Measurements from ENCODE around the gene FBXO41.

Gene FBXO41

DNA sequence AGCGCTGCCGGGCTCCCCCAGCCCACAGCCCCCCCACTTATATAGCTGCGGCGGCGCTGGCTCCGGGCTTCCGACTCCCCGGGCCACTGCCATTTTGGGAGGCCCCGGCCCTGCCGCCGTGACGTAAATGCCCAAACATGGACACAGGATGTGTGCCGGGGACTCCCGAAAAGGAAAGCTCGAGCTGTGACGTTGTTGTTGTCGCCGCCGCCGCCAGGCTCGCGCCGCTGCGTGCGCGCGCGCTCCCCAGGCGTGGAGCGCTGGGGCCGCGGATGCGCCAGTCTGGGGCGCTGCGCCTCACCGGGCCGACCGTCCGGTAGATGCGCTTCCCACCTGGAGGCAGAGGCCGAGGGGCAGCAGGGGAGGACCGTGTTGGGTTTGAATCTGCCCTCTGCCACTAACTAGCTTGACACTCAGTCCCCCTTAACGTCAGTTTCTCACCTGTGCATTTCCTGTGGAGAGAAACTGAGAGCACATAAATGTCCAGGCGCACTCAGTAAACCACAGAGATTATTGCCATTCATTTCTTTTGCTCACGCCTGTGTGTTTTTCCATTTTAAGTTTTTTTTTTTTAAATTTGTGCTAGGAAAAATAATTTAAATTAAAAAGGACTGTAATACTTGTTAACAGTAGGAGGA lies 9.4 kb upstream of the FBXO41 start, which contains the start of gene EGR4:
Gene EGR4, minus strand, starts transcription at position 15 of the 638 bp plus-strand sequence. CDS start 231 bp downstream, outside the sequence.
- DNase-seq (ENCODE audit: low read depth) = peak; percentile 92
- TF ChIP-seq, protein P1, sequence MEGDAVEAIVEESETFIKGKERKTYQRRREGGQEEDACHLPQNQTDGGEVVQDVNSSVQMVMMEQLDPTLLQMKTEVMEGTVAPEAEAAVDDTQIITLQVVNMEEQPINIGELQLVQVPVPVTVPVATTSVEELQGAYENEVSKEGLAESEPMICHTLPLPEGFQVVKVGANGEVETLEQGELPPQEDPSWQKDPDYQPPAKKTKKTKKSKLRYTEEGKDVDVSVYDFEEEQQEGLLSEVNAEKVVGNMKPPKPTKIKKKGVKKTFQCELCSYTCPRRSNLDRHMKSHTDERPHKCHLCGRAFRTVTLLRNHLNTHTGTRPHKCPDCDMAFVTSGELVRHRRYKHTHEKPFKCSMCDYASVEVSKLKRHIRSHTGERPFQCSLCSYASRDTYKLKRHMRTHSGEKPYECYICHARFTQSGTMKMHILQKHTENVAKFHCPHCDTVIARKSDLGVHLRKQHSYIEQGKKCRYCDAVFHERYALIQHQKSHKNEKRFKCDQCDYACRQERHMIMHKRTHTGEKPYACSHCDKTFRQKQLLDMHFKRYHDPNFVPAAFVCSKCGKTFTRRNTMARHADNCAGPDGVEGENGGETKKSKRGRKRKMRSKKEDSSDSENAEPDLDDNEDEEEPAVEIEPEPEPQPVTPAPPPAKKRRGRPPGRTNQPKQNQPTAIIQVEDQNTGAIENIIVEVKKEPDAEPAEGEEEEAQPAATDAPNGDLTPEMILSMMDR (IDR thresholded peaks at IDR 0.05; ENCODE audit: insufficient read depth, low read depth, low read length, missing control alignments) = no peak
- H3K4me3 ChIP-seq (ENCODE audit: low read depth, low read length) = peak within 1 kb of the TSS; percentile 43

DNA sequence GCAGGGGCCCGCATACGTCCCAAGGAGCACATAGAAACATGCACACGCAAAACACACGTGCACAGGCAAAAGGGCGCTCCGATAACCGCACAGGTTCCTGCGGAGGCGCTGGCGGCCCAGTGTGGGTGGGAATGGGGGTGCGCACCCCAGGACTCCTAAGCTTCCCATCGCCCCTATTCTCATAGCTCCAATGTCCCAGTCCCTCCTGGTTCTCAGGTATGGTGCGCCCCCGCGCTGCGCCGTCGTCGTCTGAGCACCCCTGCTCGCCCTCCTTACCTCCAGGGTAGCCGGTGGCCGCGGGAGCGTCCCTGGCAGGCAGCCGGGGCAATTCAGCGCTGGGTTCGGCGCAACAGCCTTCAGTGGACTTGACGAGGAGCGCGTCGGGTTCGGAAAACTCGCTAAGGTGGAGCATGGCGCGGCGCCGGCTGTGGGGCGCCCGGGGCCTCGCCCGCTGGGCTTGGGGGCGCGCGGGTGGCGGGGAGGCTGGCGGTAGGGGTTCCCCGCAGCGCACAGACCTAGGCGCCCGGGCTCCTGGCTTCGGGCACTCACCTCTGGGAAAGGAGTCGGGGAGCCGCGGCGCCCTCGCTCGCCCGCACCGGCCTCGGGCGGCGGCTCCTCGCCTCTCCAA lies 8.7 kb upstream of the FBXO41 start:
- H3K4me3 ChIP-seq (ENCODE audit: low read depth, low read length) = peak overlapping the region; percentile 43
- no peak for DNase-seq (ENCODE audit: low read depth)

DNA sequence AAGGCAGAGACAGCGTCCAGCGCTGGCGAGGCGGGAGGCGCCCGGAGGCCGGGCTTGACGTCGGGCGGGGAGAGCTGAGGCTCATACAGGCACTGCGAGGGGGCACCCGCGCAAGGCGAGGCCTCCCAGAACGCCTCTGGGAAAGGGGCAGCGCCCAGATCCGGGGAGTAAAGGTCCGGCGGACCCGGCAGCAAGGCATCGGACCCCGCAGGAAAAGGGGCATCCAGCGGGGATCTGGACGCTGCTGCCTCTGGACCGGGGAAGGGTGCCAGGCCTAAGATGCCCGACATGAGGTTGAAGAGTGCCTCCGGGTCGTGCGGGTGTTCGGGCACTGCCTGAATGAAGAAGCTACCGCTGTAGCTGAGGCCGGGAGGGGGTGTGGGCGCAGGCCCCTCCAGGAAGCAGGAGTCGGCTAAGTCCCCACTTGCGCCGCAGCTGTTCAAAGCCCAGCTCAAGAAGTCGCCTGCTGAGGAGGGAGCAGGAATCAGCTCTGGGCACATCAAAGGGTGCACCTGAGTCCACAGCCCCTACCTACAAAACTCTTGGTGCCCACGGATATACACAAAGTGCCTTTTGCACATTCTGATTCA lies 8.1 kb upstream of the FBXO41 start:
- no peak for DNase-seq (ENCODE audit: low read depth)
- no peak overlapping the region for H3K4me3 ChIP-seq (ENCODE audit: low read depth, low read length)
- TF ChIP-seq, protein P1 (IDR thresholded peaks at IDR 0.05; ENCODE audit: insufficient read depth, low read depth, low read length, missing control alignments) = no peak

More for the DNA sequence above, 8.7 kb upstream of the FBXO41 start:
- TF ChIP-seq, protein P1 (IDR thresholded peaks at IDR 0.05; ENCODE audit: insufficient read depth, low read depth, low read length, missing control alignments) = no peak

DNA sequence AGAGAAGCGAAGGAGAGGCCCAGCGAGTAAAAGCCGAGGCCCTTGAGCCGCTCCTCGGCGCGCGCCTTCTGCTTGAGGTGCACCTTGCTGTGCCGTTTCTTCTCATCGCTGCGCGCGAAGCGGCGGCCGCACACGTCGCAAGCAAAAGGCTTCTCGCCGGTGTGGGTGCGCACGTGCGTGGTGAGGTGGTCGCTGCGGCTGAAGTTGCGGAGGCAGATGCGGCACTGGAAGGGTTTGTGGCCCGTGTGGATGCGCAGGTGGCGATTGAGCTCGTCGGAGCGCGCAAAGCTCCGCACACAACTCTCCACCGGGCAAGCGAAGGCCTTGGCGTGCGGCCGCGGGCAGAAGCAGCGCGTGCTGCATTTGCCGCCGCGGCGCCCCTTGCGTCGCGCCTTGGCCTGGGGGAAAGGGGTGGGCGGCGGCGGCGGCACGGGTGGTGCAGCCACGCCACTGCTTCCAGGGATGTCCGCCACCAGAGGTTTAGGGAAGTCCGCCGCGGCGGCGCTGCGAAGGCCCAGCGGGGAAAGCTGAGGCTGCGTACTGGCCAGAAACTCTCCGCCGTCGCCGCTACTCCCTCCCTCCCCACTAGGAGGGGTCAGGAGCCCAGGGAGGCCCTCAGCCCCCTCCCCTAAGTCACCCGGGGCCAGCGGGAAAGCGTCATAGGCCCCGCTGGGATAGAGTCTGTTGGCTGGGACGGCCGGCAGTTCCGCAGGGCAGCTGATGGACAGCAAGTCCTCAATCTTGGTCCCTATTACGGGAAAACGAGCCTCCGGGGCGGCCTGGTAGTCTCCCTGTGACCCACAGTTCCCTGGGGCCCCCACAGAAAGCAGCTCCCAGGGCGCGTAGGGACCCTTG lies 7.4 kb upstream of the FBXO41 start:
- TF ChIP-seq, protein P1 (IDR thresholded peaks at IDR 0.05; ENCODE audit: insufficient read depth, low read depth, low read length, missing control alignments) = no peak
- DNase-seq (ENCODE audit: low read depth) = no peak
- no peak overlapping the region for H3K4me3 ChIP-seq (ENCODE audit: low read depth, low read length)

DNA sequence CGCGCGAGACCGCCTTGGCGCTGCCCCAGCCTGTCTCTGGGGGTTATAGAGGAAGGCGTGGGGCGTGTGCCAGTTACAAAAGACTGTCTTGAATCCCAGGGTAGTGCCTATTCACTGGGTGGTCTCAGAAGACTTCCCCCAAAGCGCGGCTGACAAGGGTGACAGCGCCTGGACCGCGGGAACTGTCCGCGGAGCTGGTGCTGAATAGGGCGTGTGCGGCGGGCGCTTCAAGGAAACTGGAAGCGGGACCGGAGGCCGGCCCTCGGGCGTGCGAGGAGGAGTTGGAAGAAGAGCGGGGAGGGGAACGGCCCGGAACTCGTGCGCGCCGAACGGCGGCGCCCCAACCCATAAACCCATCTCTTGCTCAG lies 6.8 kb upstream of the FBXO41 start:
- no peak overlapping the region for H3K4me3 ChIP-seq (ENCODE audit: low read depth, low read length)
- TF ChIP-seq, protein P1 (IDR thresholded peaks at IDR 0.05; ENCODE audit: insufficient read depth, low read depth, low read length, missing control alignments) = no peak
- DNase-seq (ENCODE audit: low read depth) = peak; percentile 55

DNA sequence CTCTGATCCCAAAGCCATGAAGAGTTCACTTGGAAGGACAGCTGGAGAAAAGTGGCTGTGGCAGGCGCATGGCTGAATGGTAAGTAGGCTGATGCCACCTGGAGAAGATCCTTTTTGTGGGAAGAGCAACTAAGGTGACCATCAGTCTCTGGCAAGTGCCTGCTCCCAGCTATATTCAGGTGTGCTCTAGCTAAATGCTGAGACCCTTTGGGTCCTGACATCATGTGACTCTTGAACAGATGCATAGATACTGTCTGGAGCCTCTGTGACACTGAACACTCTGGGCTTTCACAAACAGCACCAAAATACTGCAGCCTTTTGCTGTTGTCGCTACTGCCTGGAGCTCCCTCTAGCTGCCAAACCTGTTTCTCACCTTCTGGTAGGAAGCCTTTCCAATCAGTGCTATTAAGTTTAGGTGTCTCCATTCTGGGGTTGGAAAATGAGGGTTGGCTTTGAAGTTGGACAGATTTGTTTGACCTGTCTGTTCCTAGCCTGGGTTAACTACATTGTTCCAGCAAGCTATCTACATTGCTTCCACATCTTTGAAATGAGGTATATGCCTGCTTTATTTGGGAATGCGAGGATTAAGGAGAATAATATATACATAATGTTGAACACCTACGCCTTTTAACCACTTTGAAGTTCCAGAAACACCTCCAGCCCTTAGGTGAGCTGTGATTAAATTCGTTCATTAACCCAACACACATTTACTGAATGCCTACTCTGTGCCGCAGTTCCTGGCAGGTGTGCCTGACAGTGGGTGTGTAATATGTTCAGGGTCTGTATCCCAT lies 6.0 kb upstream of the FBXO41 start:
- TF ChIP-seq, protein P1 (IDR thresholded peaks at IDR 0.05; ENCODE audit: insufficient read depth, low read depth, low read length, missing control alignments) = peak; percentile 79
- peak; percentile 71 for DNase-seq (ENCODE audit: low read depth)
- no peak overlapping the region for H3K4me3 ChIP-seq (ENCODE audit: low read depth, low read length)

All from GM12865 (cell line).